ENCODE data around the gene LAMA2. TPM values are rescaled to one million over a fixed set of nuclear protein-coding genes. Genes with fewer than 3 reads are reported as not detected.

The LAMA2 gene
- total and polyA plus RNA-seq, 10 donors = 0.83 to 66.6 (median 18.8) TPM

DNA sequence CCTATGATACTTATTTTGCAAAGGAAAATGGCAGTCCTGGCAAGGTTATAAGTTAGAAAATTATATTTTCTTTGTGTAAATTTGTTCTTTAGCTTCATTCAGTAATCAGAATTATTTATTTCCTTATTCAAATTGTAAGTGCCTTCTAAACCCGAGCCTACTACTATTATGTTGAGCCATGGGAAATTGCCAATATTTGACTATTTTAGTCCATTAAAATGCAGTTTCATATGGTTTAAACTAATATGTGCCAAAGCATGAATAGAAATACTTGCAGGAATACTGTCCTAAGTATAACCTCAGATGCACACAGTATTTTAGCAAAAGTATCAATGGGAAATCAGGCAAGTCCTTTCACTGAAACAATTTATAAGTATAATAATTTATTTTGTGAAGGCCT, 228.4 kb downstream of the LAMA2 start:
- Histone ChIP-seq H3K4me1 (no peaks in the 10 kb centered on the region), H3K27me3 (replicated peaks in 1 of 7) (no peaks in the 10 kb centered on the region), H3K4me3 (no peak overlapping the region), H3K36me3 (no peaks in the 10 kb centered on the region), H3K9me3 (no peaks in the 10 kb centered on the region), H3K27ac (no peak overlapping the region)
- WGBS, 5 donors = 81 to 90% (median 83%) methylated on average over 1 of the region's 1 CpG
- no peak for TF ChIP-seq POLR2A (IDR thresholded peaks at IDR 0.05)
- no peak for TF ChIP-seq POLR2AphosphoS5 (IDR thresholded peaks at IDR 0.05)
- TF ChIP-seq, protein P1, sequence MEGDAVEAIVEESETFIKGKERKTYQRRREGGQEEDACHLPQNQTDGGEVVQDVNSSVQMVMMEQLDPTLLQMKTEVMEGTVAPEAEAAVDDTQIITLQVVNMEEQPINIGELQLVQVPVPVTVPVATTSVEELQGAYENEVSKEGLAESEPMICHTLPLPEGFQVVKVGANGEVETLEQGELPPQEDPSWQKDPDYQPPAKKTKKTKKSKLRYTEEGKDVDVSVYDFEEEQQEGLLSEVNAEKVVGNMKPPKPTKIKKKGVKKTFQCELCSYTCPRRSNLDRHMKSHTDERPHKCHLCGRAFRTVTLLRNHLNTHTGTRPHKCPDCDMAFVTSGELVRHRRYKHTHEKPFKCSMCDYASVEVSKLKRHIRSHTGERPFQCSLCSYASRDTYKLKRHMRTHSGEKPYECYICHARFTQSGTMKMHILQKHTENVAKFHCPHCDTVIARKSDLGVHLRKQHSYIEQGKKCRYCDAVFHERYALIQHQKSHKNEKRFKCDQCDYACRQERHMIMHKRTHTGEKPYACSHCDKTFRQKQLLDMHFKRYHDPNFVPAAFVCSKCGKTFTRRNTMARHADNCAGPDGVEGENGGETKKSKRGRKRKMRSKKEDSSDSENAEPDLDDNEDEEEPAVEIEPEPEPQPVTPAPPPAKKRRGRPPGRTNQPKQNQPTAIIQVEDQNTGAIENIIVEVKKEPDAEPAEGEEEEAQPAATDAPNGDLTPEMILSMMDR (IDR thresholded peaks at IDR 0.05 in 8 of 11, conservative IDR thresholded peaks at IDR 0.05 in 3 of 11) = no peak
- intact Hi-C loops (cut with DNase I; ENCODE audit: low total_unique reads) = no loop called here
- DNase-seq = no peak

DNA sequence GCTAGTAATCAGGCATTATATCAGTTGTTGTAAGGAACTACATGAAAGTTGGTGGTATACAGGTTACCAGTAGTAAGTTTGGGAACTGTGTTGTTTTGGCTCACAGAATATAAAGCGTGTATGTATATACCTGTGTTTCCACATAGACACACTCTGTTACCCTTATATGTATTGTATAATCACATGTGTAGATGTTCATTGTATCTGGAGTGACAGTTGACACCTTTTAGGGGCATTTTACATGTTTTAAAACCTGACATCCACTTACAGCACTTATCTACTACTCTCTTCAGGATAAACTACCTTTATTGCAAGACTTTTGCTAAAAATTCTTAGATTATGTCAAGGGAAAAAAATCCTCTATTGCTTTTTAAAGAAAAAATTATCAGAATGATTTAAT, 228.9 kb downstream of the LAMA2 start:
- no peaks in the 10 kb centered on the region for H3K27me3 ChIP-seq (replicated peaks in 1 of 7)
- no peaks in the 10 kb centered on the region for H3K9me3 ChIP-seq
- DNase-seq = no peak
- TF ChIP-seq POLR2A (IDR thresholded peaks at IDR 0.05) (no peak), POLR2AphosphoS5 (IDR thresholded peaks at IDR 0.05) (no peak)
- TF ChIP-seq, protein P1 (IDR thresholded peaks at IDR 0.05 in 8 of 11, conservative IDR thresholded peaks at IDR 0.05 in 3 of 11) = no peak
- intact Hi-C loops (cut with DNase I; ENCODE audit: low total_unique reads) = no loop called here
- H3K4me3 ChIP-seq = no peak overlapping the region
- WGBS, 5 donors = 79 to 85% (median 82%) methylated on average over 1 of the region's 1 CpG
- H3K4me1 ChIP-seq = no peaks in the 10 kb centered on the region
- no peaks in the 10 kb centered on the region for H3K36me3 ChIP-seq
- no peak overlapping the region for H3K27ac ChIP-seq

DNA sequence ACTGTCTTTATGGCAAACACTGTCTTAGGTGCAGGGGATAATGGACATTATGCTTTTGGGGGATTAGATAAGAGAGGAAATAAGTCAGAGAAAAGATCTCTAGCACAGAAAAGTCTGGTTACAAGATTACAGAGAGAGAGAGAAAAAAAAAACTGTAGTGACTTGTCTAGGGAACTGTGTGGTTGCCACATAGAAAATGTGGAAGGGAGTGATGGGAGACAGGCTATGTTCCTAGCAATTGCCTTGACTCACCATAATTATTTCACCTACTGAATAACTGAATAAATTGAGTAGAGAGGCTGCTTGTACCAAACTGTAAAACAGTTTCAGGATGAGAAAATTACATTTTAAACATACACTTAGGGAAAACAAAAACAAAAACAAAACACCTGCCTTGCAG, 229.7 kb downstream of the LAMA2 start:
- no peak overlapping the region for H3K4me3 ChIP-seq
- H3K27ac ChIP-seq = no peak overlapping the region
- DNase-seq = no peak
- no peaks in the 10 kb centered on the region for H3K9me3 ChIP-seq
- intact Hi-C loops (cut with DNase I; ENCODE audit: low total_unique reads) = no loop called here
- H3K27me3 ChIP-seq (replicated peaks in 1 of 7) = no peaks in the 10 kb centered on the region
- TF ChIP-seq, protein P1 (IDR thresholded peaks at IDR 0.05 in 8 of 11, conservative IDR thresholded peaks at IDR 0.05 in 3 of 11) = no peak
- no peak for TF ChIP-seq POLR2AphosphoS5 (IDR thresholded peaks at IDR 0.05)
- no peak for TF ChIP-seq POLR2A (IDR thresholded peaks at IDR 0.05)
- H3K4me1 ChIP-seq = no peaks in the 10 kb centered on the region
- no peaks in the 10 kb centered on the region for H3K36me3 ChIP-seq

DNA sequence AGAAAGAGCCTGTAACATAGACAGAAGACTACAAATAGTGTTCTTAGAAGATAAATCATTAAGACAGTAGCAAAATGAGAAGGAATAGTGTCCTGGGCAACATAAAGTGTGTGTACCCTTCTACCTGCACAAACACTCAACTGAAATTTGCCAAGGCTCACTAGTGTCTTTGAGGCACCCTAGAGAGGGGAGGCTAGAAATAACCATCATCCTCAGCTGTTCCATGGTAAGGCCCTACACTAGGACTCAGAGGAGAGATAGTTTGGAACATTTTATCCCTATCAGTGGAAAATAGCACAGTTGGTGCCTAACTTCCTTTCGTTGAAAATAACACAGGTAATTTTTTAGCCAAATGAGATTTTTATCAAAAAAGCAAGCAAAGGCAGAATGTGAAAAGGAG, 230.7 kb downstream of the LAMA2 start:
- TF ChIP-seq, protein P1 (IDR thresholded peaks at IDR 0.05 in 8 of 11, conservative IDR thresholded peaks at IDR 0.05 in 3 of 11) = no peak
- TF ChIP-seq POLR2A (IDR thresholded peaks at IDR 0.05) (no peak), POLR2AphosphoS5 (IDR thresholded peaks at IDR 0.05) (no peak)
- no peaks in the 10 kb centered on the region for H3K27me3 ChIP-seq (replicated peaks in 1 of 7)
- no peak overlapping the region for H3K4me3 ChIP-seq
- WGBS, 5 donors = 72 to 89% (median 82%) methylated on average over 1 of the region's 1 CpG
- no peaks in the 10 kb centered on the region for H3K36me3 ChIP-seq
- no peaks in the 10 kb centered on the region for H3K4me1 ChIP-seq
- no peak overlapping the region for H3K27ac ChIP-seq
- intact Hi-C loops (cut with DNase I; ENCODE audit: low total_unique reads) = no loop called here
- no peaks in the 10 kb centered on the region for H3K9me3 ChIP-seq
- no peak for DNase-seq

Data from spleen (tissue), 11 donors.